SK-N-SH treated with all-trans-retinoic acid at 6 μM for 48 hours (cell line): ENCODE results near the gene RALGAPB.

Experiments
- ARNTL ChIP-seq: fragments of 450-650 bp; formaldehyde crosslinking; IDR thresholded peaks from 2 replicates; pipeline ENCODE4 v1.5.0; 2020; ENCODE audit warnings: low read depth, mild to moderate bottlenecking, moderate library complexity, borderline replicate concordance
- PPARA ChIP-seq: fragments of 250-450 bp; sonication (Bioruptor Pico); IDR thresholded peaks from 2 replicates; pipeline ENCODE4 v1.5.0; 2020; ENCODE audit warnings: mild to moderate bottlenecking, borderline replicate concordance
- TCF4 ChIP-seq: fragments of 250-450 bp; sonication (Bioruptor Pico); IDR thresholded peaks from 2 replicates; pipeline ENCODE4 v1.8.0; 2021; ENCODE audit warnings: mild to moderate bottlenecking, moderate library complexity, borderline replicate concordance
- ZFP3 ChIP-seq: fragments of 250-450 bp; sonication (Bioruptor Pico); IDR thresholded peaks from 2 replicates; pipeline ENCODE4 v1.5.0; 2020; ENCODE audit warnings: mild to moderate bottlenecking, moderate library complexity
- ZFP30 ChIP-seq: fragments of 450-650 bp; formaldehyde crosslinking; IDR thresholded peaks from 2 replicates; pipeline ENCODE4 v1.5.0; 2022; ENCODE audit warnings: mild to moderate bottlenecking, moderate library complexity
- ZNF70 ChIP-seq: fragments of 450-650 bp; formaldehyde crosslinking; IDR thresholded peaks from 2 replicates; pipeline ENCODE4 v1.5.0; 2020; ENCODE audit warnings: mild to moderate bottlenecking, moderate library complexity
- TF ChIP-seq, protein P1 (sequence below): fragments of 250-450 bp; sonication (Bioruptor Pico); IDR thresholded peaks from 2 replicates; pipeline ENCODE4 v1.5.0; 2020; ENCODE audit warnings: mild to moderate bottlenecking, moderate library complexity

DNA sequence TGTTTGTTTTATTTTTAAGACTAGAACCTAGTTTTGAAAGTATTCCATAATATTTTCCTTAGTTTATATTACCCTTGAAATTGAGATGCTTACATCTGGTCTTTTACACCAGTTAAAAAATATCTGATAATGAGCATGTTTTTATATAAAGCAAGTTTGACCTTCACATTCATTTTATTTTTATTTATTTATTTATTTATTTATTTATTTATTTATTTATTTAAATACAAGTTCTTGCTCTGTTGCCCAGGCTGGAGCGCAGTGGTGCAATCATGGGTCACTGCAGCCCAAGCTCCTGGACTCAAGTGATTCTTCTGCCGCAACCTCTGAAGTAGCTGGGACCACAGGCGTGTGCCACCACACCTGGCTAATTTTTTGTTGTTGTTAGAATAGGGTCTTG, 55.5 kb downstream of the RALGAPB start:
- TF ChIP-seq TCF4 (no peak), ZNF70 (CRISPR knock-in tag) (no peak), ZFP30 (CRISPR knock-in tag) (no peak), ZFP3 (CRISPR knock-in tag) (no peak), ARNTL (CRISPR knock-in tag) (no peak), PPARA (CRISPR knock-in tag) (no peak)
- TF ChIP-seq, protein P1, sequence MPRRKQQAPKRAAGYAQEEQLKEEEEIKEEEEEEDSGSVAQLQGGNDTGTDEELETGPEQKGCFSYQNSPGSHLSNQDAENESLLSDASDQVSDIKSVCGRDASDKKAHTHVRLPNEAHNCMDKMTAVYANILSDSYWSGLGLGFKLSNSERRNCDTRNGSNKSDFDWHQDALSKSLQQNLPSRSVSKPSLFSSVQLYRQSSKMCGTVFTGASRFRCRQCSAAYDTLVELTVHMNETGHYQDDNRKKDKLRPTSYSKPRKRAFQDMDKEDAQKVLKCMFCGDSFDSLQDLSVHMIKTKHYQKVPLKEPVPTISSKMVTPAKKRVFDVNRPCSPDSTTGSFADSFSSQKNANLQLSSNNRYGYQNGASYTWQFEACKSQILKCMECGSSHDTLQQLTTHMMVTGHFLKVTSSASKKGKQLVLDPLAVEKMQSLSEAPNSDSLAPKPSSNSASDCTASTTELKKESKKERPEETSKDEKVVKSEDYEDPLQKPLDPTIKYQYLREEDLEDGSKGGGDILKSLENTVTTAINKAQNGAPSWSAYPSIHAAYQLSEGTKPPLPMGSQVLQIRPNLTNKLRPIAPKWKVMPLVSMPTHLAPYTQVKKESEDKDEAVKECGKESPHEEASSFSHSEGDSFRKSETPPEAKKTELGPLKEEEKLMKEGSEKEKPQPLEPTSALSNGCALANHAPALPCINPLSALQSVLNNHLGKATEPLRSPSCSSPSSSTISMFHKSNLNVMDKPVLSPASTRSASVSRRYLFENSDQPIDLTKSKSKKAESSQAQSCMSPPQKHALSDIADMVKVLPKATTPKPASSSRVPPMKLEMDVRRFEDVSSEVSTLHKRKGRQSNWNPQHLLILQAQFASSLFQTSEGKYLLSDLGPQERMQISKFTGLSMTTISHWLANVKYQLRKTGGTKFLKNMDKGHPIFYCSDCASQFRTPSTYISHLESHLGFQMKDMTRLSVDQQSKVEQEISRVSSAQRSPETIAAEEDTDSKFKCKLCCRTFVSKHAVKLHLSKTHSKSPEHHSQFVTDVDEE: no peak
